ENCODE measurements around the gene ATP6V1C2.

GRCh38 chr2:10675131-10675530 lies 46.3 kb upstream of the ATP6V1C2 start:
- TF ChIP-seq CTCF (IDR thresholded peaks at IDR 0.05) (no peak), POLR2A (IDR thresholded peaks at IDR 0.05) (no peak)

All from body of pancreas (tissue), 4 donors.